Mucosa of descending colon (tissue), 3 donors: ENCODE data around the gene KRT74. TPM values are rescaled to one million over a fixed set of nuclear protein-coding genes. Genes with fewer than 3 reads are reported as not detected.

Experiments
- ATAC-seq: fragments of 200-7000 bp; cut with Tn5 transposase; one replicate; pipeline ENCODE4 v1.9.1; 2020; ENCODE audit warnings: mild to moderate bottlenecking, moderate library complexity
- DNase-seq, 3 donors: peaks; one replicate each; pipeline ENCODE4 v3.0.0-alpha.2; 2020
- H3K36me3 ChIP-seq: fragments of 200-600 bp; one replicate; pipeline ENCODE4 v1.8.0; 2021; ENCODE audit warnings: low read depth, mild to moderate bottlenecking
- H3K4me1 ChIP-seq: fragments of 200-600 bp; one replicate; pipeline ENCODE4 v1.8.0; 2021; ENCODE audit warnings: low read depth, mild to moderate bottlenecking
- H3K4me3 ChIP-seq: fragments of 200-600 bp; one replicate; pipeline ENCODE4 v1.8.0; 2021; ENCODE audit warnings: mild to moderate bottlenecking
- H3K9me3 ChIP-seq: fragments of 200-600 bp; one replicate; pipeline ENCODE4 v1.8.0; 2021; ENCODE audit warnings: mild to moderate bottlenecking
- intact Hi-C, 2 donors: fragments of 100-400 bp; cut with DNase I in 1 of 2; cut with micrococcal nuclease in 1 of 2; formaldehyde crosslinking; loops; one replicate each; pipeline versions ENCODE4 v1.11.0 to v1.11.1; 2022; cut with DNase I, micrococcal nuclease
- total RNA-seq, 3 donors: library from RNA; stranded (reverse); fragmentation: NEBNext Ultra II Directional in 2 of 3; extraction: Animal tissue kit (Norgen Biotek cat#: 25700) in 2 of 3; gene quantifications; one replicate each; pipeline versions ENCODE4 v1.2.1 to v1.2.4, GENCODE V29; 2021 to 2023
- TF ChIP-seq, protein P1 (sequence below): fragments of 200-600 bp; IDR thresholded peaks from one replicate; pipeline ENCODE4 v1.8.0; 2022; ENCODE audit warnings: antibody characterized with exemption, mild to moderate bottlenecking
- donor health status: DM: no; HTN: no; CAD: no; lungs with moderate emphysema.
- donor health status: DM: no; HTN: no; CAD: no.
- donor health status: DM: no; HTN: yes; CAD: no.

The KRT74 gene
- total RNA-seq, 3 donors from 2014 or later = not detected

DNA sequence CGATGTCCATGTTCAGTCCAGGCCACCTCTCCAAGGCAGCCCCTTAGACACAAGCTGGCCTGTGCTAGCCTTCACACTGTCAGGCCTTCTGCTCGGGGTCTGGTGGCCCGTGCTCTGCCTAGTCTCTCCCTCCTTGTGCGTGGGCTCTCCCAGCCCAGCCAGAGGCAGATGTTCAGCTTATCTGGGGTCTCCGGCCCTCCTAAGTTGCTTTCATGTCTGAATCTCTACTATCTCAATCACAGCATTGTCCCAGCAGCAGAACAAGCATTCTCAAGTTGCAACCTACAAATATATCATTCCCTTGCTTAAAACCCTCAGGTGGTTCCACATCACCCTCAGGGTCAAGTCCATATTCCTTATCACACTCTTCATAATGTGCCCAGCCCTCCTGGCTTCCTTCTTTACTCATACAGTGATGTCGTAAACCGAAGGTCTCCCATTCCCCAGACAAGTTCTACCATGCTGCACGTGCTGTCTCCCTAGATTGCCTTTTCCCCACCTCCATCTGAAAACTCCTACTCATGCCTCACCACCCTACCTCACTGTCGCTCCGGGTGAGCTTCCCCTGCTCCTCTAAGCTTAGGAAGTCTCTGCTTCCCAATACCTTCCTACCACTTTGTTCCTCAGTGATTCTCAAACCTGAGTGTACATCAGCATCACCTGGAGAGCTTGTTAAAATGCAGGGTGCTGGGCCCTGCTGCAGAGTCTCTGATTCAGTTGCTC lies 43.2 kb upstream of the KRT74 start:
- Histone ChIP-seq H3K4me3 (no peak overlapping the region), H3K4me1 (no peaks in the 10 kb centered on the region), H3K9me3 (no peaks in the 10 kb centered on the region), H3K36me3 (no peaks in the 10 kb centered on the region)
- ATAC-seq (no peak), DNase-seq (no peak)
- intact Hi-C loops = no loop called here
- TF ChIP-seq, protein P1, sequence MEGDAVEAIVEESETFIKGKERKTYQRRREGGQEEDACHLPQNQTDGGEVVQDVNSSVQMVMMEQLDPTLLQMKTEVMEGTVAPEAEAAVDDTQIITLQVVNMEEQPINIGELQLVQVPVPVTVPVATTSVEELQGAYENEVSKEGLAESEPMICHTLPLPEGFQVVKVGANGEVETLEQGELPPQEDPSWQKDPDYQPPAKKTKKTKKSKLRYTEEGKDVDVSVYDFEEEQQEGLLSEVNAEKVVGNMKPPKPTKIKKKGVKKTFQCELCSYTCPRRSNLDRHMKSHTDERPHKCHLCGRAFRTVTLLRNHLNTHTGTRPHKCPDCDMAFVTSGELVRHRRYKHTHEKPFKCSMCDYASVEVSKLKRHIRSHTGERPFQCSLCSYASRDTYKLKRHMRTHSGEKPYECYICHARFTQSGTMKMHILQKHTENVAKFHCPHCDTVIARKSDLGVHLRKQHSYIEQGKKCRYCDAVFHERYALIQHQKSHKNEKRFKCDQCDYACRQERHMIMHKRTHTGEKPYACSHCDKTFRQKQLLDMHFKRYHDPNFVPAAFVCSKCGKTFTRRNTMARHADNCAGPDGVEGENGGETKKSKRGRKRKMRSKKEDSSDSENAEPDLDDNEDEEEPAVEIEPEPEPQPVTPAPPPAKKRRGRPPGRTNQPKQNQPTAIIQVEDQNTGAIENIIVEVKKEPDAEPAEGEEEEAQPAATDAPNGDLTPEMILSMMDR = no peak

DNA sequence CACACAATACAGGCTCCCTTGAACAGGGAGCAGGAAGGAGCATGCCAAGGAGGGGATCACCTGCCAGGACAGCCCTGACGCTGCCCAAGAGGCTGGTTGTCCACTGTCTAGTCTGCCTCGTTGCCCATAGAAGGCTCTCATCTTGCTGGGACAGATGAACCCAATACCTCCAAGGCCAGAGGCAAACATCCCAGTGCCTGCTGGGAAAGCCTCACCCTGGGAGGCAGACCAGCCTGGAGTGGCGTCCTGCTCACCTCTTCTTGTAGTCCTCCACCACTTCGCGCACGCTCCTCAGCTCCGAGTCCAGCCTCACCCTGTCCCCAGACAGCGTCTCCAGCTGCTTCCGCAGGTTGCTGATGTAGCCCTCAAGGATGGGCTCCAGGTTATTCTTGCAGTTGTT lies 42.3 kb upstream of the KRT74 start:
- intact Hi-C loops = no loop called here
- TF ChIP-seq, protein P1 = no peak
- H3K9me3 ChIP-seq = no peaks in the 10 kb centered on the region
- no peaks in the 10 kb centered on the region for H3K36me3 ChIP-seq
- no peak overlapping the region for H3K4me3 ChIP-seq
- H3K4me1 ChIP-seq = no peaks in the 10 kb centered on the region
- ATAC-seq (no peak), DNase-seq (no peak)

DNA sequence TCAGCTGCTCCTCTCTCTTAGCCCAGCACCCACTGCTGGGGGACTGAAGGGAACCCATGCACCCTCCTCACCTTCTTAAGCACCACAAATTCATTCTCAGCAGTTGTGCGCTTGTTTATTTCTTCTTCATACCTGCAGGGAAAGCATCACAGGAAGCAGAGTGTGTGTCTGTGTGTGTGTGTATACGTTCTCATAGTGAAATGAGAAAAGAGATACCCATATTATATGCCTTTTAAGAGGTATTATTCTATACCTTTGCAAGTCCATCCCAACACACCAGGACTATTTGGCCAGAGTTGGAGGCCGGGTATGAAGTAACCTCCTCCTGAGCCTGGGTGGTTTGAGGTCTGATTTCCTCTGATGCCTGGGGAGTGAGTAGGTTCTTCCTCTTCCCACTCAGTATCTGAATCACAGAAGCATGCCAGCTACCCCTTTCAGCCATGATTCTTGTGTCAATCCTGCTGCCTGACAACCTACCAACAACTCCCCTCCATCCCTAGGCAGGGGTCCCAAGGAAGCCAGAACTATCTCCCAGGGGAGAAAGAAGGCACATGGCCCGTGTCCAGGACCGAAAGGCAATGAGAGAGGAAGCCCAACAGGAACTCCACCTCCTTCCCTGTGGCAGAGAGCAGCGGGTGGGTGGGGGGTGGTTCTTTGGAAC lies 41.7 kb upstream of the KRT74 start:
- intact Hi-C loops = no loop called here
- DNase-seq (no peak), ATAC-seq (no peak)
- H3K4me1 ChIP-seq = no peaks in the 10 kb centered on the region
- no peak overlapping the region for H3K4me3 ChIP-seq
- TF ChIP-seq, protein P1 = no peak
- H3K36me3 ChIP-seq = no peaks in the 10 kb centered on the region
- no peaks in the 10 kb centered on the region for H3K9me3 ChIP-seq

DNA sequence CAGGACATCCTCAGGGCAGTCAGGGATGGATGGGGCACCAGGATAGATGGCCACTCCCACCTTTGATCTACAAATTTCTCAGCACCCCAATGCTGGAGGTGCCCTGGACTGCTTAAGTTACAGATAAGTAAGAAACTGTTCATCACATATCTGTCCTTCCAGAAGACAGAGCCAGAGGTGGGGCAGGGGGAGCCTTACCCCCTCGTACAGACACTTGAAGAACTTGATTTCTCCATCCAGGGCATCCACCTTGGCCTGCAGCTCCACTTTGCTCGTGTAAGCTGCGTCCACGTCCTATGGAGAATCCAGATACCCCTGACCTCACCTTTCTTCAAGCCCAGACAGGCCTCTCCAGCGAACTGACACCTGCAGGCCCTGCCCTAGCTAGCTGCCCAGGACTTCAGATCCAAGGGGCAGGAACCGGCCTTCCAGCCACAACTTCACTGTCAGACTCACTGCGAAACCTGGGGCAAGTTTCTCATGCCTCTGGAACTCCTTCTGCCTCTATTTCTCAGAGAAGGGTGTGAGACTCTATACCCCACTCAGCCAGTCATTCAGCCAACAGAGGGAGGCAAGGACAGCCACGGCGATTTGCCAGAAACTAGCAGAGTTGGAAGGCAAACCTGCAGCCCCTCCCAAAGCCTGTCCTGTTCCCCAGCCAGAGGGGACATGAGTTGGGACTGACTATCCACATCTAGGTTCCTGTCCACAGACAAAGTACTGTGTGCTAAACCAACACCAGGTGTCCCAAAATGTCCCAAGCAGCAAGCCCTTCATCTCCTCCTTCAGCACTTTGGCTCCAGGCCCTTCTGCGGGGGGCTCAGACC lies 41.0 kb upstream of the KRT74 start:
- ATAC-seq = no peak
- no peaks in the 10 kb centered on the region for H3K9me3 ChIP-seq
- no peaks in the 10 kb centered on the region for H3K36me3 ChIP-seq
- H3K4me3 ChIP-seq = no peak overlapping the region
- TF ChIP-seq, protein P1 = no peak
- intact Hi-C loops = no loop called here
- no peak for DNase-seq
- H3K4me1 ChIP-seq = no peaks in the 10 kb centered on the region

DNA sequence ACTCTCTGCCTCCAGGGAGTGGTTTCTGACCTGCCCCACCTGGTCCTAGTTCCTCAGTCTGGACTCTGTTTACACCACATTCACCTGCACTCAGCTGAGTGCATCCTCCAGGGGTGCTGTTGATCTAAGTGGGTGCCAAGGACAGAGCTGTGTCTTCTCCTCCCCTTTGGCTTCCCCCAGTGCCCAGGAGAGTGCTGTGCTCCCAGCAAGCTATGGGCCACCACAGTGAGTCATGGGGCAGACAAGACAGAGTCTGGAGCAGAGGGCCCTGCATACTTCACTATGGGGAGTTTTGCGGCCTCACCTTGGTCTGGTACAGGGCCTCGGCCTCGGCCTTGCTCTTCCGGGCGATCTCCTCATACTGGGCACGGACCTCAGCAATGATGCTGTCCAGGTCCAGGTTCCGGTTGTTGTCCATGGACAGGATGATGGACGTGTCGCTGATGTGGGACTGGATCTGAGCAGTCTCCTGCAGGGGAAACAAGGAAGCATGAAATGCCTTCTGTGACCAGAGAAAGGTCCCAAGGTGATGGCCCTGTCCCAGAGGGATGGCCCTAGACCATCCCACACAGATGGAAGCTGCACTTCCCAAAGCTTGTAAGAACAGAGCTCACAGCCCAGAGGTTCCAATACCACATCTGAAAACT lies 39.9 kb upstream of the KRT74 start:
- Histone ChIP-seq H3K4me3 (no peak overlapping the region), H3K4me1 (no peaks in the 10 kb centered on the region), H3K36me3 (no peaks in the 10 kb centered on the region), H3K9me3 (no peaks in the 10 kb centered on the region)
- no peak for ATAC-seq
- TF ChIP-seq, protein P1 = no peak
- no peak for DNase-seq
- intact Hi-C loops = no loop called here
